Activated naive CD4-positive, alpha-beta T cell treated with anti-CD3 and anti-CD28 coated beads for 36 hours (primary cell): Measurements from ENCODE around the gene SCN8A. TPM values are rescaled to one million over a fixed set of nuclear protein-coding genes. Genes with fewer than 3 reads are reported as not detected.

Experiments used
- CTCF ChIA-PET: fragments of 350-600 bp; sonication (Branson Sonifier 250); formaldehyde crosslinking; loops from one replicate; lab custom pipeline; 2021; ENCODE audit warnings: antibody characterized with exemption; lab: Charles Lee
- DNase-seq: peaks from one replicate; pipeline ENCODE4 v3.0.0-alpha.2; 2020
- H3K27ac Mint-ChIP-seq: one replicate; pipeline ENCODE4 v1.8.0; 2021; ENCODE audit warnings: mild to moderate bottlenecking, mixed read lengths
- H3K27me3 Mint-ChIP-seq: one replicate; pipeline ENCODE4 v1.8.0; 2021; ENCODE audit warnings: low read depth, mixed read lengths
- H3K36me3 Mint-ChIP-seq: one replicate; pipeline ENCODE4 v1.8.0; 2021; ENCODE audit warnings: low read depth, mixed read lengths
- H3K4me1 Mint-ChIP-seq: one replicate; pipeline ENCODE4 v1.8.0; 2021; ENCODE audit warnings: low read depth, mixed read lengths
- H3K4me3 Mint-ChIP-seq: one replicate; pipeline ENCODE4 v1.8.0; 2021; ENCODE audit warnings: mild to moderate bottlenecking, moderate library complexity, mixed read lengths
- H3K9me3 Mint-ChIP-seq: one replicate; pipeline ENCODE4 v1.8.0; 2021; ENCODE audit warnings: mixed read lengths
- intact Hi-C: fragments of 100-400 bp; cut with micrococcal nuclease; formaldehyde crosslinking; loops from one replicate; pipeline ENCODE4 v1.15.1; 2023
- total RNA-seq, 2 experiments: library from RNA; stranded (reverse); gene quantifications; one replicate each; pipeline ENCODE4 v1.2.3, GENCODE V29; 2021

SCN8A gene
- total RNA-seq, 2 experiments from 2014 or later = 0.42 to 0.50 TPM

DNA sequence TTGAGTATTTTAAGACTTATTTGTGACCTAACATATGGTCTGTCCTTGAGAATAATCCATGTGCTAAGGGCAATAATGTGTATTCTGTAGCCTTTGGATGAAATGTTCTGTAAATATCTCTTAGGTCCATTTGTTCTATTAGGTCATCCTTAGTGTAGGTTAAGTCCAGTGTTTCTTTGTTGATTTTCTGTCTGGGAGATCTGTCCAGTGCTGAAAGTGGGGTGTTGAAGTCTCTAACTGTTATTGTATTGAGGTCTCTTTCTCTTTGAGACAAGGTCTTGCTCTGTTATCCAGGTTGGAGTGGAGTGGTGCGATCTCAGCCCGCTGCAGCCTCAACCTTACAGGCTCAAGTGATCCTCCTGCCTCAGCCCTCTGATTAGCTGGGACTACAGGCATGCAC is 149.5 kb downstream of the SCN8A start:
- H3K9me3 Mint-ChIP-seq = peaks cover 15% of the 10 kb centered on the region
- intact Hi-C loops = no loop called here

DNA sequence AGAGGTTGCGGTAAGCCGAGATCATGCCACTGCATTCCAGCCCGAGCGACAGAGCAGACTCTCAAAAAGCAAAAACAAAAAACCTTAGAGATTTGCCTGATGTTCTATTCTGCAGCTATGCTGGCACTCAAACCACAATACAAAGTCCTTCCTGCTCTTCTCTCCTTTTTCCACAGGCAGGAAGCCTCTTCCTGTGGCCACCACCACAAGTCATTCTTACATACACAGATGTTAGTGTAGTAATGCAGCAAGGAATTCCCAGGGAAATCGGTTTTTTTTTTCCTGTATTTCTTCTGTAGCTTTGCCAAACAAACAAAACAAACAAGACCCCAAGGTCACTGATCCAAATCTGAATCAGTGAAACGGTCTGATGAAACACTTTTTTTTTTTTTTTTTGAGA is 153.2 kb downstream of the SCN8A start:
- intact Hi-C loops = no loop called here
- H3K4me3 Mint-ChIP-seq = no peak overlapping the region
- CTCF ChIA-PET = interaction anchor here (0.7 kb wide), 1 partner anchor 277 kb away, joined by 3 read pairs; no protein-coding TSS in a partner anchor

More for the DNA sequence above, 149.5 kb downstream of the SCN8A start:
- H3K36me3 Mint-ChIP-seq = peaks cover 1% of the 10 kb centered on the region
- H3K27me3 Mint-ChIP-seq = peaks cover 19% of the 10 kb centered on the region
- H3K4me1 Mint-ChIP-seq = no peaks in the 10 kb centered on the region
- CTCF ChIA-PET = no interaction called here
- H3K4me3 Mint-ChIP-seq = no peak overlapping the region
- no peak for DNase-seq
- no peak overlapping the region for H3K27ac Mint-ChIP-seq

GRCh38 chr12:51744957-51745356 is 153.9 kb downstream of the SCN8A start:
- no peak for DNase-seq
- Mint-ChIP-seq H3K36me3 (peaks cover 1% of the 10 kb centered on the region), H3K4me3 (no peak overlapping the region), H3K4me1 (no peaks in the 10 kb centered on the region), H3K27me3 (peaks cover 19% of the 10 kb centered on the region), H3K9me3 (peaks cover 13% of the 10 kb centered on the region), H3K27ac (no peak overlapping the region)
- intact Hi-C loops = no loop called here
- CTCF ChIA-PET = no interaction called here

More for the DNA sequence above, 153.2 kb downstream of the SCN8A start:
- no peak for DNase-seq
- Mint-ChIP-seq H3K36me3 (peaks cover 1% of the 10 kb centered on the region), H3K27me3 (peaks cover 17% of the 10 kb centered on the region), H3K9me3 (peaks cover 15% of the 10 kb centered on the region), H3K27ac (no peak overlapping the region), H3K4me1 (no peaks in the 10 kb centered on the region)

DNA sequence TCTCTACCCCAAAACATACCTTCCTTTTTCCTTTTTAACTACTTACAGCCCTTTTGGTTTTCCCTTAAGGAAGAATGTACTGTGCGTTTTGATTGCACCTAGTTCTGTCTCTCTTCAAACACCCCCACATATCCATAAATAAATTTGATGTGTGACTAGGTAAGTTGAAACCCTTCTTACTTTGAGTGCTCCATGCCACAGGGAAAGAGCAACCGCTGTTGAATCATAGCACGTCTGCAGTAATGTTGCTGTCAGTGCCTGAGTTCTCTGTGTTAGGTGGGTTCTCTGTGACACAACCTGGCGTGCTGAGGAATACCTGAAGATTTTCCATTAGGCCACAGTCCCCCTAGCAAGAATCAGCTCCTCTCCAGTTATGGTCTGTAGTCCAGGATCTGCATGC is 155.4 kb downstream of the SCN8A start:
- intact Hi-C loops = no loop called here
- DNase-seq = no peak
- peaks cover 26% of the 10 kb centered on the region for H3K27me3 Mint-ChIP-seq
- H3K27ac Mint-ChIP-seq = no peak overlapping the region
- no peak overlapping the region for H3K4me3 Mint-ChIP-seq
- H3K9me3 Mint-ChIP-seq = peaks cover 6% of the 10 kb centered on the region
- H3K36me3 Mint-ChIP-seq = no peaks in the 10 kb centered on the region
- H3K4me1 Mint-ChIP-seq = no peaks in the 10 kb centered on the region
- CTCF ChIA-PET = interaction anchor here (0.6 kb wide), 1 partner anchor 129 kb away, joined by 3 read pairs; no protein-coding TSS in a partner anchor

DNA sequence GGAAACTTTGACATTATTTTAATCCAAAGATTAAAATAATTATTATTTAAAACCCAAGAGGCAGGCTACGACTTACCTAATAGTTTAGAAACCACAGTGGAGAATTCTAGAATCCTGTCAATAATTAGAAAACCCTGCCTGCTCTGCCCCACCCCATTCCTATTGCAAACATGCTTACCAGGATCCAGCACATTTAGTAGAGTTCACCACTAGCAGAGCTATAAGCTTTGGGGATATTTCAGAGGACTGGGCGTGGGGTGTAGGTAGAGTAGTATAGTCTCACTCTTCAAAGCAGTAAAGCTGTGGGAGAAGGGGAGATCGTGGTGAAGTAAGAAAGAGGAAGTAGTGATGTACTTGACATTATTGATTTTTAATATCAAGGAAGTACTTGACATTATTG is 157.2 kb downstream of the SCN8A start:
- Mint-ChIP-seq H3K9me3 (no peaks in the 10 kb centered on the region), H3K4me3 (no peak overlapping the region), H3K27me3 (peaks cover 16% of the 10 kb centered on the region), H3K4me1 (no peaks in the 10 kb centered on the region), H3K27ac (no peak overlapping the region), H3K36me3 (no peaks in the 10 kb centered on the region)
- CTCF ChIA-PET = no interaction called here
- DNase-seq = no peak
- intact Hi-C loops = no loop called here

- Mint-ChIP-seq H3K36me3 (no peaks in the 10 kb centered on the region), H3K27ac (no peak overlapping the region), H3K9me3 (no peaks in the 10 kb centered on the region), H3K4me1 (no peaks in the 10 kb centered on the region), H3K27me3 (peaks cover 10% of the 10 kb centered on the region), H3K4me3 (no peak overlapping the region)
- CTCF ChIA-PET = no interaction called here
- DNase-seq = no peak
- intact Hi-C loops = no loop called here
These were observed 158.4 kb downstream of the SCN8A start for GRCh38 chr12:51749206-51749985.

- CTCF ChIA-PET = no interaction called here
- DNase-seq = no peak
- H3K9me3 Mint-ChIP-seq = no peaks in the 10 kb centered on the region
These were observed 158.9 kb downstream of the SCN8A start for GRCh38 chr12:51749986-51750317.

DNA sequence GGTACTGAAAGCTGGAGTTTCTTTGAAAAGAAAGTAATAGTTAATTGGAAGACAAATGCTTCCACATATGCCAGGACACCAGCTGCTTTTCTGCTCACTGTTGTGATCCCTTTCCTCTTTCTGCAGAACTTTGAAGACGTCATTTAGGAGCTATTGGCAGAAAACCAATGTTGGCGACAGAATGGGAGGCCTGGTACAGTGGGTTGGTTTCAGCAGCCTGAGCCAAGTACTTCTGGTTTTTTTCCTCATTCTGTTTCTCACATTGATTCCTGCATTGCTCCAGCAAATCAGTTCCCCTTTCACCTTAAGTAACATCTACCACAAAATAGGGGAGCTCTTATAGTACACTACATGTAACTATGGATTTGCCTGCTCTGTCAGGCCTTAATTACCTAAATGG is 160.6 kb downstream of the SCN8A start:
- intact Hi-C loops = no loop called here
- Mint-ChIP-seq H3K9me3 (no peaks in the 10 kb centered on the region), H3K27ac (no peak overlapping the region), H3K4me1 (no peaks in the 10 kb centered on the region), H3K4me3 (no peak overlapping the region), H3K27me3 (peaks cover 14% of the 10 kb centered on the region), H3K36me3 (no peaks in the 10 kb centered on the region)
- CTCF ChIA-PET = no interaction called here
- DNase-seq = no peak

More at GRCh38 chr12:51749986-51750317, 158.9 kb downstream of the SCN8A start:
- intact Hi-C loops = no loop called here
- Mint-ChIP-seq H3K4me1 (no peaks in the 10 kb centered on the region), H3K36me3 (no peaks in the 10 kb centered on the region), H3K4me3 (no peak overlapping the region), H3K27ac (no peak overlapping the region), H3K27me3 (peaks cover 10% of the 10 kb centered on the region)

- CTCF ChIA-PET = no interaction called here
- no peaks in the 10 kb centered on the region for H3K9me3 Mint-ChIP-seq
- H3K4me1 Mint-ChIP-seq = no peaks in the 10 kb centered on the region
- H3K36me3 Mint-ChIP-seq = no peaks in the 10 kb centered on the region
- DNase-seq = no peak
- no peak overlapping the region for H3K4me3 Mint-ChIP-seq
- no peak overlapping the region for H3K27ac Mint-ChIP-seq
- intact Hi-C loops = no loop called here
- H3K27me3 Mint-ChIP-seq = peaks cover 14% of the 10 kb centered on the region
These were observed 161.3 kb downstream of the SCN8A start for GRCh38 chr12:51752234-51752889.

GRCh38 chr12:51753980-51754675 is 163.1 kb downstream of the SCN8A start:
- intact Hi-C loops = no loop called here
- Mint-ChIP-seq H3K4me3 (no peak overlapping the region), H3K36me3 (no peaks in the 10 kb centered on the region), H3K27me3 (peaks cover 14% of the 10 kb centered on the region), H3K9me3 (no peaks in the 10 kb centered on the region), H3K27ac (no peak overlapping the region), H3K4me1 (no peaks in the 10 kb centered on the region)
- CTCF ChIA-PET = no interaction called here
- DNase-seq = no peak

- Mint-ChIP-seq H3K27ac (no peak overlapping the region), H3K4me3 (no peak overlapping the region), H3K27me3 (peaks cover 10% of the 10 kb centered on the region), H3K36me3 (no peaks in the 10 kb centered on the region), H3K4me1 (no peaks in the 10 kb centered on the region), H3K9me3 (no peaks in the 10 kb centered on the region)
- no peak for DNase-seq
- intact Hi-C loops = no loop called here
- CTCF ChIA-PET = interaction anchor here (0.7 kb wide), 1 partner anchor 637 kb away, joined by 3 read pairs; no protein-coding TSS in a partner anchor
These were observed 164.2 kb downstream of the SCN8A start for GRCh38 chr12:51755251-51755650.

- Mint-ChIP-seq H3K4me1 (no peaks in the 10 kb centered on the region), H3K4me3 (no peak overlapping the region), H3K9me3 (no peaks in the 10 kb centered on the region), H3K36me3 (no peaks in the 10 kb centered on the region), H3K27me3 (peaks cover 4% of the 10 kb centered on the region), H3K27ac (no peak overlapping the region)
- CTCF ChIA-PET = interaction anchor here (0.7 kb wide), 1 partner anchor 64 kb away, joined by 3 read pairs; no protein-coding TSS in a partner anchor
- intact Hi-C loops = no loop called here
- no peak for DNase-seq
These were observed 168.1 kb downstream of the SCN8A start for GRCh38 chr12:51759175-51759574.
